Hepatocyte (in vitro differentiated cells): ENCODE data around the gene ITPRIPL2. TPM values are rescaled to one million over a fixed set of nuclear protein-coding genes. Genes with fewer than 3 reads are reported as not detected.

ENCODE experiments used
- DNase-seq: peaks from one replicate; pipeline ENCODE4 v3.0.0-alpha.2; 2016; ENCODE audit warnings: low spot score
- H2AFZ ChIP-seq: fragments of 200-600 bp; sonication (generic); 2 replicates; pipeline ENCODE4 v1.6.0; 2016; ENCODE audit warnings: antibody characterized with exemption, mild to moderate bottlenecking
- H3K27ac ChIP-seq: fragments of 200-600 bp; sonication (generic); 2 replicates; pipeline ENCODE4 v1.5.1; 2016; ENCODE audit warnings: mild to moderate bottlenecking
- H3K27me3 ChIP-seq: fragments of 200-600 bp; sonication (generic); 2 replicates; pipeline ENCODE4 v1.6.1; 2016
- H3K36me3 ChIP-seq: fragments of 200-600 bp; sonication (generic); replicated peaks from 2 replicates; pipeline ENCODE4 v1.5.1; 2016; ENCODE audit warnings: low read depth; ENCODE audit not compliant: insufficient read depth
- H3K4me1 ChIP-seq: fragments of 200-600 bp; sonication (generic); 2 replicates; pipeline ENCODE4 v1.5.1; 2016; ENCODE audit warnings: mild to moderate bottlenecking, moderate library complexity; ENCODE audit not compliant: insufficient read depth
- H3K4me2 ChIP-seq: fragments of 200-600 bp; sonication (generic); 2 replicates; pipeline ENCODE4 v1.6.0; 2016
- H3K4me3 ChIP-seq: fragments of 200-600 bp; sonication (generic); 2 replicates; pipeline ENCODE4 v1.5.1; 2016; ENCODE audit warnings: mild to moderate bottlenecking
- H3K79me2 ChIP-seq: fragments of 200-600 bp; sonication (generic); 2 replicates; pipeline ENCODE4 v1.6.0; 2017; ENCODE audit warnings: mild to moderate bottlenecking
- H3K9me2 ChIP-seq: fragments of 200-600 bp; sonication (generic); replicated peaks from 2 replicates; pipeline ENCODE4 v1.6.0; 2017; ENCODE audit warnings: mild to moderate bottlenecking; ENCODE audit not compliant: insufficient read depth
- H3K9me3 ChIP-seq: fragments of 200-600 bp; sonication (generic); 2 replicates; pipeline ENCODE4 v1.5.1; 2016; ENCODE audit warnings: low read depth, mild to moderate bottlenecking
- H4K20me1 ChIP-seq: fragments of 200-600 bp; sonication (generic); 2 replicates; pipeline ENCODE4 v1.6.0; 2016; ENCODE audit warnings: mild to moderate bottlenecking; ENCODE audit not compliant: insufficient read depth, poor library complexity, severe bottlenecking
- EZH2 ChIP-seq: fragments of 200-600 bp; sonication (generic); IDR thresholded peaks from 2 replicates; pipeline ENCODE4 v1.6.1; 2016; ENCODE audit warnings: antibody characterized with exemption, mild to moderate bottlenecking, borderline replicate concordance
- EZH2phosphoT487 ChIP-seq: fragments of 200-600 bp; sonication (generic); IDR thresholded peaks from one replicate; pipeline ENCODE4 v1.6.1; 2018; ENCODE audit warnings: antibody characterized with exemption, mild to moderate bottlenecking, low read depth, moderate library complexity; ENCODE audit not compliant: unreplicated experiment, severe bottlenecking
- WGBS: methylation state at CpG from one replicate; pipeline ENCODE4 v1.1.6; 2016; ENCODE audit warnings: low lambda C conversion rate; ENCODE audit errors: missing lambda C conversion rate; 5-methylcytosine and 5-hydroxymethylcytosine counted together
- polyA plus RNA-seq: library from polyadenylated mRNA; unstranded; fragments of >200 nt; fragmentation: Nextera tagmentation; extraction: Ambion mirVana; gene quantifications from 2 replicates; pipeline ENCODE4 v1.2.1, GENCODE V29; 2016
- total RNA-seq: library from RNA; depleted of rRNA; stranded (reverse); fragments of >200 nt; gene quantifications from 2 replicates; pipeline ENCODE4 v1.2.3, GENCODE V29; 2014
- TF ChIP-seq, protein P1 (sequence below): fragments of 200-600 bp; sonication (generic); IDR thresholded peaks from 2 replicates; pipeline ENCODE4 v1.5.1; 2016; ENCODE audit warnings: antibody characterized with exemption, mild to moderate bottlenecking; ENCODE audit not compliant: poor library complexity

Gene ITPRIPL2
- total and polyA plus RNA-seq, 2 experiments from 2014 or later: 10.3 to 20.1 TPM

DNA sequence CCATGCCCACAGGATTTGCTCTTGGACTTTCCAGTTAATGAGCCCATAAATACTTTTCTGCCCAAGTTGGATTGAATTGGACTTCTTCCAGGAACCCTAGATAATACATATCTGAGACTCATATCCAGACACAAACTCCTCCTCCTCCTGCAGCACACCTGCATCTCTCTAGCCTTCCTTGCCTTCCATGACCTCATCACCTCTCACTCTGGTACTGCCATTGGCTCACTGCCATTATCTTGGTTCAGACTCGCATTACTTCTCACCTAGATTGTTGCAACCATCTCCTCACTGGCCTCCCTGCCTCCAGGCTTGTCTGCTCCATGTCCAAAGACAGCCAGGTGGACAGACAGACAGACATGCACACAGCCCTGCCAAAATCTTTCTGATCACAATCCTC, 49.5 kb downstream of the ITPRIPL2 start:
- Histone ChIP-seq H3K79me2 (no peaks in the 10 kb centered on the region), H3K36me3 (no peaks in the 10 kb centered on the region), H2AFZ (no peak overlapping the region), H3K4me3 (no peak overlapping the region), H4K20me1 (no peaks in the 10 kb centered on the region), H3K4me1 (no peaks in the 10 kb centered on the region), H3K9me2 (no peaks in the 10 kb centered on the region), H3K4me2 (no peak overlapping the region), H3K9me3 (no peaks in the 10 kb centered on the region), H3K27me3 (no peaks in the 10 kb centered on the region), H3K27ac (no peak overlapping the region)
- TF ChIP-seq EZH2phosphoT487 (no peak), EZH2 (no peak)
- TF ChIP-seq, protein P1, sequence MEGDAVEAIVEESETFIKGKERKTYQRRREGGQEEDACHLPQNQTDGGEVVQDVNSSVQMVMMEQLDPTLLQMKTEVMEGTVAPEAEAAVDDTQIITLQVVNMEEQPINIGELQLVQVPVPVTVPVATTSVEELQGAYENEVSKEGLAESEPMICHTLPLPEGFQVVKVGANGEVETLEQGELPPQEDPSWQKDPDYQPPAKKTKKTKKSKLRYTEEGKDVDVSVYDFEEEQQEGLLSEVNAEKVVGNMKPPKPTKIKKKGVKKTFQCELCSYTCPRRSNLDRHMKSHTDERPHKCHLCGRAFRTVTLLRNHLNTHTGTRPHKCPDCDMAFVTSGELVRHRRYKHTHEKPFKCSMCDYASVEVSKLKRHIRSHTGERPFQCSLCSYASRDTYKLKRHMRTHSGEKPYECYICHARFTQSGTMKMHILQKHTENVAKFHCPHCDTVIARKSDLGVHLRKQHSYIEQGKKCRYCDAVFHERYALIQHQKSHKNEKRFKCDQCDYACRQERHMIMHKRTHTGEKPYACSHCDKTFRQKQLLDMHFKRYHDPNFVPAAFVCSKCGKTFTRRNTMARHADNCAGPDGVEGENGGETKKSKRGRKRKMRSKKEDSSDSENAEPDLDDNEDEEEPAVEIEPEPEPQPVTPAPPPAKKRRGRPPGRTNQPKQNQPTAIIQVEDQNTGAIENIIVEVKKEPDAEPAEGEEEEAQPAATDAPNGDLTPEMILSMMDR: no peak
- 91% methylated on average over 1 of the region's 1 CpG for WGBS
- DNase-seq: no peak

DNA sequence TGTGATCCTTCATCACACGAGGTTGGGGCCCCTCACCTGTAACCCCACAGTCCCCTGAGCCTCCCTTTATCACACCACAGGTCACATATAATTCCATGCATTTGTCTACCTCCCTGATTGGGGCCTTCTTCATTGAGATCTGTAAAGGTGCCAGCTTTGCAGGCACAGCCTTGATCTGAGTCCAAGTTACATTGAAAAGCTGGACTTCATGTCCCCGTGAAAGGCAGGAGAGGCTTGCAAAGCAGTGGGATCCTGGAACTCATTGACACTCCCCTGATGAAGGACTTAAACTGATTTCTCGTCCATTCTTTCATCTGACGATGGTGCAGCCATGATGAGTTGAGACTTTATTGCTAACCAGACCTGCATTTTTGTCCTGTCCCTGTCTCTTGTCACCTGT, 50.5 kb downstream of the ITPRIPL2 start:
- 86% methylated on average over 4 of the region's 4 CpGs for WGBS
- Histone ChIP-seq H3K9me2 (no peaks in the 10 kb centered on the region), H3K4me2 (no peak overlapping the region), H2AFZ (no peak overlapping the region), H3K4me1 (no peaks in the 10 kb centered on the region), H3K9me3 (no peaks in the 10 kb centered on the region), H3K79me2 (no peaks in the 10 kb centered on the region), H3K4me3 (no peak overlapping the region), H3K27ac (no peak overlapping the region), H3K27me3 (peaks cover 4% of the 10 kb centered on the region), H4K20me1 (no peaks in the 10 kb centered on the region), H3K36me3 (no peaks in the 10 kb centered on the region)
- TF ChIP-seq EZH2 (no peak), EZH2phosphoT487 (no peak)
- TF ChIP-seq, protein P1: no peak
- DNase-seq: no peak

DNA sequence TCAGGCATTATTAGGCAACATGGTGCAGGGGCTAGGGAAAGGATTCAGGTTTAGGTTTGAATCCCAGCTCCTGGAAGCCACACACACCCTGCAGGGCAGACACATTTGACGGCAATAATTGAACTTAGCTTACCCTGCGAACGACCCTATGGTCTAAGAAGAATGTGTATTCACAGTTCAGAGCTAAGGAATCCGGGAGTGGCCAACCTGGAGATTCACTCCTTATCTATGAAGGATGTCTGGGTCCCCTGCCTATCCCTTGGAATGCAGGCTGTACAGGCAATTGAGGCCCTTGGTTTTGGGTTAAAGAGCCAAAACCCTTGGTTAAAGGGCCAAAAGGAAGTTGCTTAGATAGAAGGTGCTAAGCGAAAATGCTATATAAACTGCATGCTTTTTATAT, 51.3 kb downstream of the ITPRIPL2 start:
- no peak overlapping the region for H2AFZ ChIP-seq
- H3K36me3 ChIP-seq: no peaks in the 10 kb centered on the region
- TF ChIP-seq EZH2phosphoT487: no peak
- TF ChIP-seq EZH2: no peak
- TF ChIP-seq, protein P1: no peak
- no peaks in the 10 kb centered on the region for H3K9me2 ChIP-seq
- H3K79me2 ChIP-seq: no peaks in the 10 kb centered on the region
- no peaks in the 10 kb centered on the region for H4K20me1 ChIP-seq
- no peak overlapping the region for H3K4me3 ChIP-seq
- WGBS: 42% methylated on average over 5 of the region's 5 CpGs
- H3K4me1 ChIP-seq: no peaks in the 10 kb centered on the region
- H3K27ac ChIP-seq: no peak overlapping the region
- peaks cover 8% of the 10 kb centered on the region for H3K27me3 ChIP-seq
- no peak for DNase-seq
- H3K9me3 ChIP-seq: no peaks in the 10 kb centered on the region
- H3K4me2 ChIP-seq: no peak overlapping the region

DNA sequence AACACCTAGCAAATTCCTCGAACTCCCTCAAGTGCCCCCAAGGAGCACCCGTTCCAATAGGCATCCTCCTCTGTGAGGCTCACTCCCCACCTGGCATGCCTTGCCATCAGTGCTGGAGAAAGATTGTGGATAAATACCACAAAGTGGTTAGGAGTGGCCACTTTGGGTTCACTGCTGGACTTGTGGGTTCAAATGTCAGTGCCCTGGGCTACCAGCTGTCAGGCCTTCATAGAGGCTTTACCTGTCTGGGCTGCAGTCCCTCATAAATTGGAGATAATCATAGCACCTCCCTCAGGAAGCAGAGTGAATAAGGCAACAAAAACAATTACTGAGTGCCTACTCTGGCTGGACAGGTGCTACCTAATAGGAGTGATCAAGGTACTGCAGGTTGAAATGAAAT, 52.7 kb downstream of the ITPRIPL2 start:
- Histone ChIP-seq H3K9me2 (no peaks in the 10 kb centered on the region), H3K4me3 (no peak overlapping the region), H3K27me3 (peaks cover 8% of the 10 kb centered on the region), H3K4me2 (no peak overlapping the region), H2AFZ (no peak overlapping the region), H3K36me3 (no peaks in the 10 kb centered on the region), H3K79me2 (no peaks in the 10 kb centered on the region), H3K4me1 (no peaks in the 10 kb centered on the region), H4K20me1 (no peaks in the 10 kb centered on the region), H3K9me3 (no peaks in the 10 kb centered on the region), H3K27ac (no peak overlapping the region)
- DNase-seq: no peak
- TF ChIP-seq, protein P1: no peak
- TF ChIP-seq EZH2 (no peak), EZH2phosphoT487 (no peak)
- WGBS: 85% methylated on average over 2 of the region's 2 CpGs
